Ishikawa (cell line): Measurements from ENCODE around the gene TRERF1.

ENCODE experiments used
- EP300 ChIP-seq: IDR thresholded peaks from 2 replicates; pipeline ENCODE4 v1.6.1; 2012; ENCODE audit warnings: borderline replicate concordance
- NFIC ChIP-seq: IDR thresholded peaks from 2 replicates; pipeline ENCODE4 v1.6.1; 2012
- TAF1 ChIP-seq: IDR thresholded peaks from 2 replicates; pipeline ENCODE4 v1.6.1; 2012; ENCODE audit warnings: low read depth, mild to moderate bottlenecking
- TCF12 ChIP-seq: IDR thresholded peaks from 2 replicates; pipeline ENCODE4 v1.6.1; 2012; ENCODE audit warnings: low read depth
- ZBTB7A ChIP-seq: IDR thresholded peaks from 2 replicates; pipeline ENCODE4 v1.6.1; 2012; ENCODE audit warnings: low read depth
- TF ChIP-seq, protein P1 (sequence below): IDR thresholded peaks from 2 replicates; pipeline ENCODE4 v1.6.1; 2012; ENCODE audit warnings: low read depth, mild to moderate bottlenecking

DNA sequence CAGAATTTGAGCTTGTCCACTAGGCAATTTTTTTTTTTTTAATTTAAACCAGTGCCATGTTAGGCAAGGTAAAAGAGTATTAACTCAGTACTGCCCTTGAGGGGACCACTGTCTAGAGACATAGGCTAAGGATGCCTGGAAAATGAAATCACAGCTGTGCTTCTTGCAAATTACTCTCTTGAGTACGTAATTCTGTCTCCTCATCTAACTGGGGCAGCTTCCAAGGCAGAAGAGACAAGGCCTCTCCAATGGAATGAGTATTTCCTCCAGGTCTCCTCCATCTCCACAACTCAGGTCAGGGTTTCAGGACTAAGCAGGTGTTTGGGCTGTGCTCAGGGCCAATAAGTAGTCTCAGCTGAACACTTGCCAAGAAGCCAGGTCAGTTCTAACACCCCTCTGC is 200.2 kb downstream of the TRERF1 start:
- no peak for TF ChIP-seq TAF1
- no peak for TF ChIP-seq NFIC
- no peak for TF ChIP-seq EP300
- TF ChIP-seq, protein P1, sequence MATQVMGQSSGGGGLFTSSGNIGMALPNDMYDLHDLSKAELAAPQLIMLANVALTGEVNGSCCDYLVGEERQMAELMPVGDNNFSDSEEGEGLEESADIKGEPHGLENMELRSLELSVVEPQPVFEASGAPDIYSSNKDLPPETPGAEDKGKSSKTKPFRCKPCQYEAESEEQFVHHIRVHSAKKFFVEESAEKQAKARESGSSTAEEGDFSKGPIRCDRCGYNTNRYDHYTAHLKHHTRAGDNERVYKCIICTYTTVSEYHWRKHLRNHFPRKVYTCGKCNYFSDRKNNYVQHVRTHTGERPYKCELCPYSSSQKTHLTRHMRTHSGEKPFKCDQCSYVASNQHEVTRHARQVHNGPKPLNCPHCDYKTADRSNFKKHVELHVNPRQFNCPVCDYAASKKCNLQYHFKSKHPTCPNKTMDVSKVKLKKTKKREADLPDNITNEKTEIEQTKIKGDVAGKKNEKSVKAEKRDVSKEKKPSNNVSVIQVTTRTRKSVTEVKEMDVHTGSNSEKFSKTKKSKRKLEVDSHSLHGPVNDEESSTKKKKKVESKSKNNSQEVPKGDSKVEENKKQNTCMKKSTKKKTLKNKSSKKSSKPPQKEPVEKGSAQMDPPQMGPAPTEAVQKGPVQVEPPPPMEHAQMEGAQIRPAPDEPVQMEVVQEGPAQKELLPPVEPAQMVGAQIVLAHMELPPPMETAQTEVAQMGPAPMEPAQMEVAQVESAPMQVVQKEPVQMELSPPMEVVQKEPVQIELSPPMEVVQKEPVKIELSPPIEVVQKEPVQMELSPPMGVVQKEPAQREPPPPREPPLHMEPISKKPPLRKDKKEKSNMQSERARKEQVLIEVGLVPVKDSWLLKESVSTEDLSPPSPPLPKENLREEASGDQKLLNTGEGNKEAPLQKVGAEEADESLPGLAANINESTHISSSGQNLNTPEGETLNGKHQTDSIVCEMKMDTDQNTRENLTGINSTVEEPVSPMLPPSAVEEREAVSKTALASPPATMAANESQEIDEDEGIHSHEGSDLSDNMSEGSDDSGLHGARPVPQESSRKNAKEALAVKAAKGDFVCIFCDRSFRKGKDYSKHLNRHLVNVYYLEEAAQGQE: no peak
- no peak for TF ChIP-seq ZBTB7A
- TF ChIP-seq TCF12: no peak
